Epidermal melanocyte (primary cell): ENCODE results near the gene PRR7.
A peak's percentile ranks its signal among the peaks of the same experiment; 100 is the strongest.

ENCODE experiments used
- DNase-seq: peaks from one replicate; pipeline ENCODE4 v3.0.0; 2011; ENCODE audit warnings: low spot score; ENCODE audit not compliant: insufficient read length

PRR7 gene

GRCh38 chr5:177450667-177451424 is 4.2 kb downstream of the PRR7 start:
- DNase-seq: no peak

- DNase-seq: no peak
Observed at GRCh38 chr5:177452688-177453638, 6.3 kb downstream of the PRR7 start.

DNA sequence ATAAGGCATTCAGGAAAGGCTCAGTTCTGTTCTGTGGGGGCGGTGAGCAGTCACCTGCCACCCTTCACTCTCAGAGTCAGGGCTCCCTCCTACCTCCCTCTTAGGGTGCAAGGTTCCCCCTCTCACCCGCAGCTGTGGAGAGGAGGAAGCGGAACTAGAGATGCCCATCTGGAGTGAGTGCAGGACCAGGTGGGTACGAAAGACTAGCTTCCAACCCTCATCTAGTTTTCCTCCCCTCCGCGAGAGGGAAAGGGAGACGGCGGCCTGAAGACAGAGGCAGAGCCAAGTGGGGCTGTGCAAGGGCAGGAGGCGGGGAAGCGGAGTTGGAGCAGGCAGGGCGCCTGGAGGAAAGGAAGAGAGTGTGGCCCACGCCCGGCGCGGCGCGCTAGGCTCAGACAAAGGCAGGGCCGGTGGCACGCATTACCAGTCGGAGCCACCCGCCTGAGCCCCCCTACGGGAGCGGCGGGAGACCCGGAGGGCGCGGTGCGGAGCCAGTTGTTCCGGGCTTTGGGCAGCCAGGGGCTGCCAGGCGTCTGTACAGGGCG is 7.3 kb downstream of the PRR7 start:
- DNase-seq: no peak

DNA sequence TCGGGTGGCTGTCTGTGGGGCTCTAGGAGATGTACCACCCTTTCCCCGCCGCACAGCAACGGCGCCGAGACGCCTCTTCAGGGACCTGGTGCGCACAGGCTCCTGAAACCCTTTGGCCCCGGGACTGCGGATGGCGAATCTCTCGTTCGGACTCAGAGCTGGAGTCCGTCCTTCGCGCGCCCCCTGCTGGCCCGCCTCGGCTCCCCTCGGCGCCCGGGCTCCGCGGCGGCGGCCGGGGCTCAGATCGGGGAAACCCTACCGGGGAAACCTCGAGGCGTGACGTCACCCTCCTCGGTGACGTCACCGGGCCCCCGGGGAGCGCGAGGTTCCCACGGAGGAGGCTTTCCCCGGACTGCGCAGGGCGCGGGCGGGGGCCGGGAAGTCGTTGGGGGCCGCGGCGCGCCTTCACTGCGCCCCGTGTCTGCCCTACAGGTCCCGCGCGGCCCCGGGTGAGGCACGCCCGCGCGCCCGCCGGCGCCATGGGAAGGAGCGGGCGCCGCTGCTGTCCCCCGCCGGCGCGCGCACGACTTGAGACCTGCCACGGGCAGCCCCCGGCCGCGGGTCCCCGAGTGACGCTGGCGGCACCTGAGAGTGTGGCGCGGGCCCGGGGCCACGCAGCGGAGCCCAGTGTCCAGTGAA is 7.9 kb downstream of the PRR7 start:
- DNase-seq: peak; percentile 100

DNA sequence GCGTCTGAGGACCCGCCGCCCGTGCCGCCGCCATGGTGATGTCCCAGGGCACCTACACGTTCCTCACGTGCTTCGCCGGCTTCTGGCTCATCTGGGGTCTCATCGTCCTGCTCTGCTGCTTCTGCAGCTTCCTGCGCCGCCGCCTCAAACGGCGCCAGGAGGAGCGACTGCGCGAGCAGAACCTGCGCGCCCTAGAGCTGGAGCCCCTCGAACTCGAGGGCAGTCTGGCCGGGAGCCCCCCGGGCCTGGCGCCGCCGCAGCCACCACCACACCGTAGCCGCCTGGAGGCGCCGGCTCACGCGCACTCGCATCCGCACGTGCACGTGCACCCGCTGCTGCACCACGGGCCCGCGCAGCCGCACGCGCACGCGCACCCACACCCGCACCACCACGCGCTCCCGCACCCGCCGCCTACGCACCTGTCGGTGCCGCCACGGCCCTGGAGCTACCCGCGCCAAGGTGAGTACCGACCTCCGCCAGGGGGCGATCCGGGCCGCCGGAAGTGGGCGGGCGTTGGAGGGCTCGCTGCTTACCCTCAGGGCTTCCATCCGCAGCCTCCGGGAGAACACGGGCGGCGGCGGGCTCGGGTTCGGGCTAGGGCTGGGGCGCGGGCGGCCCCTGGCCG is 8.5 kb downstream of the PRR7 start:
- peak; percentile 47 for DNase-seq

DNA sequence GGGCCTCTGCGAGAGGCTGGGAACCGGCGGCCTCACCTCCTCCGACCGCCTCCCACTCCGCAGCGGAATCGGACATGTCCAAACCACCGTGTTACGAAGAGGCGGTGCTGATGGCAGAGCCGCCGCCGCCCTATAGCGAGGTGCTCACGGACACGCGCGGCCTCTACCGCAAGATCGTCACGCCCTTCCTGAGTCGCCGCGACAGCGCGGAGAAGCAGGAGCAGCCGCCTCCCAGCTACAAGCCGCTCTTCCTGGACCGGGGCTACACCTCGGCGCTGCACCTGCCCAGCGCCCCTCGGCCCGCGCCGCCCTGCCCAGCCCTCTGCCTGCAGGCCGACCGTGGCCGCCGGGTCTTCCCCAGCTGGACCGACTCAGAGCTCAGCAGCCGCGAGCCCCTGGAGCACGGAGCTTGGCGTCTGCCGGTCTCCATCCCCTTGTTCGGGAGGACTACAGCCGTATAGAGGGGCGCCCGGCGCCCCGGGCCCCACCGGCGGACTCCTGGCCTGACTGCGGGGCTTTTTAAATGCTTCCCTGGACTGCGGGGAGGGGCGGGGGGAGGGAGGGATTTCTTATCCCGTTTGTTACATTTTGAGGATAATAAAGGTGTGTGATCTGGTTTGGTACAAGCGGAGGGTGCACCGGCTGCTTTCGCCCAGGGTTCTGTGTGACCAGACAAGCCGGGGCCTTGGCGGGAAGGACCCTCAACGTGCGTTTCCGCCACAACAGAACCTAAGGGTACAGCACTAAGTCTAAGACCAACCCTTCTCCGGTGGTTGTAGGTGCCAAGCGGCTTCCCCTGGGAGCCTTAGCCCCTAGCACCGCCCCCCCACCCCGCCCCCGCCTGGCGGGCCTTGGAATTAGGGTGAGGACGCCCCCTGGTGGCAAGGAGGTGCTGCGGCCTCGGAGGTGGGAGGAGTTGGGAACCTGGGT is 9.3 kb downstream of the PRR7 start:
- peak; percentile 99 for DNase-seq

DNA sequence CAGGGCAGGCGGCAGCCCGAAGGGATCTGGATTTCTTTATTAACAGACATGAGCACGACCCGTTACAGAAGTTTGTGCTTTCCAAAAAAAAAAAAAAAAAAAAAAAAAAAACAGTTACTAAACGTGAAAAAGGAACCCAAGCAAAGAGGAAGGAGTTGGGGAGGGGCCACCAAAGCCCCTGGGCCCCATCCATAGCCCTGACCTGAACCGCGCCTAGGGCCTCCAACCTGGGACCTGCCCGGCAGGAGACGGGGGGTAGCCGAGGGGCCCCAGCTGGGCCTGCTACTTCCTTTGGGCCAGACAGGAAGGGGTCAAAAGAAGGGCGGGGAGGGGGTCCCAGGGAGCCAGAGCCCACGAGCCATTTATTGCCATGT is 10.0 kb downstream of the PRR7 start:
- no peak for DNase-seq

DNA sequence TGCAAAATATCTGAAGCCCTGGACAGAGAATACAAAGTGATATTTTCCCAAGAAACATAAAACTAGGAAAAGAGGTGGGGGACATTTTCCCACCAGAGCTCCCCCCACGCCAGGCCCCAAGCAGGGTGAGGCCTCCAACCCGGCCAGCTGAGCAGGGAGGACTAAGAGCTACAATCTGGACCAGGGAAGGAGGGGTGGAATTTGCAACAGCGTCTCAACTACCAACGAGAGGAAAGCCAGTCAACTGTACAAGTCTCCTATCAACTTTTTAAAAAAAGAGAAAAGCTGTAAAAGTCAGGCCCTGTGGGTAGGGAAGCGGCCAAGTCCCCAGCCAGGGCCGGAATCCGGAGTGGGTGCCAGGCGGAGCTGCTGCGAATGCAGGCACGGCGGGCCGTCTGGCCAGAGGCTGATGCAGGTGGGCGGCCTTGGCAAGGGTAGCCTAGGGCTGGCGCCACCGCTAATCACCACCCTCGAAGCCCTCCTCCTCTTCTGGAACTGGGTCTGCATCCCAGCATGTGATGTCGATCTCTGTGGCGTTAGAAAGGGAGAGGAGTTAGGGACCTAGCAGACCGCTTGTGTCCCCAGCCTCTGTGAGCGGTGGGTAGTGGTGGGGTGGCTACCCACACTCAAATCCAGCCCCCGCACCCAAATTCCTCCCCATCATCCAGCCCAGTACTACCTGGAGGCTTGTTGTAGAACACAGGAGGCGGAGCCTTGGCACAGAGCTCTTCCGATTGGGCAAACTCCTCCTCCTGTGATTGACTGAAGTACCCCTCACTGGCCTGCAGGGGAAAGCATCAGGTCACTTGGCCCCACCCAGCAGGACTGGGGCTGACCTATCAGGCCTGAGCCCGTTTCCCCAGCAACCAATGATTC is 10.6 kb downstream of the PRR7 start:
- DNase-seq: peak; percentile 95

DNA sequence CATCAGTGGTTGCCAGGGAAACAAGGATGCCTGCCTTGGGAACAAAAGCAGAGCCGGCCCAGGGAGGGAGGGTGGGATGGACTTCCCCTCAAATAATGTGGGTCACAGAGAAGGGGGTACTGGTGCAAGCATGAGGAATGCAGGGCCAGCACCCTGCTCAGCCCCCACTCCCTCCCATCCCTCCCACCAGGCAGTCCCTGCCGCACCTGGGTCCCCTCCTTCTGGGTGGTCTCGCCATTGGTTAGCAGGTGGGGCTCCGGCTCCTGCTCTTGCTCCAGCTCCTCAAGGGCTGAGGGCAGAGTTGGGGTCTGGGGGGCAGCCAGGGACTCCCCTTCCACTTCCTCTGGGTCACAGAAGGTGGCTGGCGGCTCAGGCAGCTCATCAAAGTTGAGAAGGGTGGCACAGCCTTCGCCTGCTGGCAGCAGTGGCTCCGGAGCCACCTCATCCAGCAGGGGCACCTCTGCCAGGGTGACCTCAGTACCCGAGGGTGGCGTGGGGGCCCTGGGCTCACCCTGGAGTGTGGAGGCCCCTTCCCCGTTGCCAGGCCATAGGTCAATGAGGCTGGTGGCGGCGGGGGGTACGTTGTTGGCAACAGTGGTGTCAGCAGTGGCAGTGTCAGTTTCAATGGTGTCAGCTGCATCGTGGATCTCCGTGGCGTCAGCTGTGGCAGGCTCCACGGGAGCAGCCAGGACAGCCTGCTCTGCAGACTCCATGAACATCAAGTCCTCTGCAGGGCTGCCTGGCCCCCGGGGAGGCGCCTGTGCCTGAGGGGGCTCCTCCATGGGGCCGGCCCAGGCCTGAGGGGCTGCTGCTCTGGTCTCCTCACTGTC is 11.5 kb downstream of the PRR7 start:
- no peak for DNase-seq

- no peak for DNase-seq
Observed at GRCh38 chr5:177458912-177459350, 12.3 kb downstream of the PRR7 start.

- no peak for DNase-seq
Observed at GRCh38 chr5:177459357-177459756, 12.7 kb downstream of the PRR7 start.

DNA sequence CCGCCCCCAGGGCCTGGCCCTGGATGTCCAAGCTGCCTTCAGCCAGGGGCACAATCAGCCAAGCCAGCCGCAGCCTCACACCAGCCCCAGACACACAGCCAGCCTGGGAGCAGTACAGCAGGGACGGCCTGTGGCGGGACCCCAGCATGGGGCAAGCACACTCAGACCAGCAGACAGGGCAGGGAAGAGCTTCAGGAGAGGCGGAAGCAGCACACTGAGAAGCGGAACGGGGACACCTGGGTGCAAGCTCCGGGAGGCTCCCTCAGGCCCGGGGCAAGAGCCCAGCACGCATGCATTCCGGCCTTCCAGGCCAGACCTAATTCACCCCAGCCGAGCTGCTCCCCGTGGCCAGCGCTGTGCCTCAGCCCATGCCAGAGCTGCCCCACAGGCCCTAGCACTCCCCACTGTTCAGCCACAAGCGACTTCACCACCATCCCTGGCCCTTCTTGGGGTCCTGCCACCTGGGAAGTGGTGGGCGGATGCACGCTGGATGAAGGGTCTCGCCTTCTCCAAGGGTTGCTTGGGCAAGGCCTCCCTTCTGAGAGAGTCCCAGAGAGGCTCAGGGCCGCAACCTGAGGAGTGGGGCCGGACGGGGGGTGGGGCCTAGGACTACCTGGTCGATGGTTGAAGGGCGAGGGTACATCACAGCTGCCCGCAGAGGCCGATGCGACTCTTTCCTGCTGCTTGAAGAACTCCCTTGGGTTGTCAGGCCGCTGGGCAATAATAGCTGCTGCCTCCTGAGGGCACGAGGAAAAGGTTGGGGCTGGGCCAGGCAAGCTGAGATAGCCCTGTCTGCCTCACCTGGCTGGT is 13.4 kb downstream of the PRR7 start:
- no peak for DNase-seq

GRCh38 chr5:177462021-177462670 is 15.5 kb downstream of the PRR7 start:
- DNase-seq: no peak

DNA sequence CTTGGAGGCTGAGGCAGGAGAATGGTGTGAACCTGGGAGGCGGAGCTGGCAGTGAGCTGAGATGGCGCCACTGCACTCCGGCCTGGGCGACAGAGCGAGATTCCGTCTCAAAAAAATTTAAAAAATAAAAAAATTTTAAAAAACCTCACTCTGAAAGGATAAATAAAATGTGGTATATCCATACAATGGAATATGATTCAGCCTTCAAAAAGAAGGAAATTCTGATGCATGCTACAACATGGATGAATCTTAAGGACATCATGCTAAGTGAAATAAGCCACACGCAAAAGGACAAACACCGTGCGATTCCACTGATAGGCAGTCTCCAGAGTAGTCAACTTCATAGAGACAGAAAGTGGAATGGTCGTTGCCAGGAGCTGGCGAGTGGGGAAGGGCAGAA is 18.4 kb downstream of the PRR7 start:
- DNase-seq: no peak

DNA sequence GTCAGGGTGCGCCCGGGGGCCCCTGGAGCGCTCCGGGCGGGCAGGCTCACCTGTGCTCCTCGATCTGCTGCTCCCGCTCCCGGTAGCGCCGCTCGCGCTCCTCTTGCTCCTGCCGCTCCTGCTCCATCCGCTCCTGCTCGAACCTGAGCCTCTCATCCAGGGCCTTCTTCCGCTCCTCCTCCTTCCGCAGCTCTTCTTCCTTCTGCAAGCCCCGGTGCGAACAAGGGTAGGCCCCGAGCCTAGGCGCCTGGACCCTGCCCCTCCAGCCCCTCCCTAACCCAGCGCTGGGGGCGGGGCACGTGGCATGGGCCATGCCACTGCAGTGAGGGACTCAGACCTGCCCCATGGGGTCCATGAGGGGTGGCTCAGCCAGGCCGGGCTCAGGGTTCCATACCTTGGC is 20.2 kb downstream of the PRR7 start:
- DNase-seq: no peak

DNA sequence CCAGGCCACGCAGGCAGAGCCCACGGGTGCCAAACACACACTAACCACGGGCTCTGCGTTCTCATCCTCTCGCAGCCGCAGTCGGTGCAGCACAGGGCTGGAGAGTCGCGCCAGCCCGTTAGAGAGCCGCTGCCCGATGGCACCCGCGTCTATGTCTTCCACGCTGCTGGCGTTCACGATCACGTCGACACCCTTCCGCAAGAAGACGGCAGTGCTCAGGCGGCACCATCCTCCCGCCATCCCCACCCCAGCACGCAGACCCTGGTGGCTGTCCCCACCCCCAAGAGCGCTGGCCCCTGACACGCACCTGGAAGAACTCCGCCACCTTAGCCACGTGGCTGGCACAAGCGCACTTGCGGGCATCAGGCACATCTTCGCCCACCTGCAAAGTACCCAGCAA is 20.8 kb downstream of the PRR7 start:
- DNase-seq: no peak

DNA sequence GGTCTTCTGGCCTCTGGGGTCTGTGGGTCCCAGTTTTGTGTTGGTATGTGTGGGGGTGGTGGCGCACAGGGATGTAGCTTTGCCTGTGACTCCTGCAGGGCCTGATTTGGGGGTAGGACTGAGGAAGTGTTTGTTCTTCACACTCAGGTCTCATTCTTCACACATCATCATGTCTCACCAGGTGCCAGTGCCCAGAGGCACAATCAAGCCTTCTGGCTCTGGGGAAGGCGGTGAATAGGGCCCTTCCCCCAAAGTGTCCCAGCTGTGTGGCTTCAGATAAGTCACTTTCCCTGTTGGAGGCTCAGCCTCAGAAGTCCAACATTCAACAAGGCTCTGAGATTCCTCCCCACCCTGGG is 21.7 kb downstream of the PRR7 start:
- no peak for DNase-seq
